NB4 (cell line): Measurements from ENCODE around the gene NETO2.

Experiments used
- POLR2A ChIP-seq: IDR thresholded peaks from 2 replicates; pipeline ENCODE4 v1.6.1; 2011; ENCODE audit warnings: mild to moderate bottlenecking; ENCODE audit not compliant: insufficient read length; ENCODE audit errors: extremely low read depth
- TF ChIP-seq, protein P1 (sequence below): IDR thresholded peaks from one replicate; pipeline ENCODE4 v1.5.1; 2012; ENCODE audit warnings: low read depth, low read length
- TF ChIP-seq, protein P2 (sequence below): IDR thresholded peaks from 2 replicates; pipeline ENCODE4 v1.6.1; 2011; ENCODE audit warnings: low read depth, low read length

DNA sequence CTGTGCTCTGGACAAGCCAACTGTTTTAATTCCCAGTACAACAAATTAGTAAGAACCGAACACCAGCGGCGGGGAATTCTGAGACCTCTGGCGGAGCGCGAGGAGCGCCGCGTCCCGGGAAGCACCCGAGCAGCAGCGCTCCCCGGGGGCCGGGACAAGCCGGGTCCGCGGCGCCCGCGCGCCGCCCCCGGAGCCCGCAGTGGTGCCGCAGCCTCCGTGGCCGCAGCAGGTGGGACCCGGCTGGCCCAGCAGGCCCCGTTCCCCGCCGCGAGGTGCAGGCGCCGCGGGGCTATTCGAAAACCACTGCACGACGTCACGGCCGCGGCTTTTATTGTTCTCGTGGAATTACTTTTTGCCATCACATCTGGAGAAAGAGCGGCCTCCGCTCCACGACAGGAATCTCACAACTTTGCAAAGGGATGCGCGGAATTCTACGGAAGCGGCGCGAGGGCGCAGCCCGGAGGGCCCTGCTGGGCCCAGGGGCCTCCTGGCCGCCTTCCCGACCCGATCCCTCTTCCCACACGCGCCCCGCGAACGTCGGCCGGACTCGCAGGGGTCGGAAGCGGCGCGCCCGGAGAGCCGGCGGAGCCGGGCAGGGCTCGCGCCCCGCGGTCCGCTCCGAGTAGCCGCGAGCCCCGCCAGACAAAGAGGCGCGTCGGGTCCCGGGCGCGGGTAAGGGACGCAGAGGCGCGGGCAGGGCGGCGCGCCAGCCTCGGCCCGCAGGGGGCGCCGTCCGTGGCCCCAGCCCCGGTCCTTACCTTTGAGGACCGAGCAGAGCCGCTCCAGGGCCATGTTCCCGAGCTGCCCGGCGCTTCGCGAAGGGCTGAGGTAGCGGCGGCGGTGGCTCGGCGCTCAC is 696 bp downstream of the NETO2 start:
- TF ChIP-seq, protein P1, sequence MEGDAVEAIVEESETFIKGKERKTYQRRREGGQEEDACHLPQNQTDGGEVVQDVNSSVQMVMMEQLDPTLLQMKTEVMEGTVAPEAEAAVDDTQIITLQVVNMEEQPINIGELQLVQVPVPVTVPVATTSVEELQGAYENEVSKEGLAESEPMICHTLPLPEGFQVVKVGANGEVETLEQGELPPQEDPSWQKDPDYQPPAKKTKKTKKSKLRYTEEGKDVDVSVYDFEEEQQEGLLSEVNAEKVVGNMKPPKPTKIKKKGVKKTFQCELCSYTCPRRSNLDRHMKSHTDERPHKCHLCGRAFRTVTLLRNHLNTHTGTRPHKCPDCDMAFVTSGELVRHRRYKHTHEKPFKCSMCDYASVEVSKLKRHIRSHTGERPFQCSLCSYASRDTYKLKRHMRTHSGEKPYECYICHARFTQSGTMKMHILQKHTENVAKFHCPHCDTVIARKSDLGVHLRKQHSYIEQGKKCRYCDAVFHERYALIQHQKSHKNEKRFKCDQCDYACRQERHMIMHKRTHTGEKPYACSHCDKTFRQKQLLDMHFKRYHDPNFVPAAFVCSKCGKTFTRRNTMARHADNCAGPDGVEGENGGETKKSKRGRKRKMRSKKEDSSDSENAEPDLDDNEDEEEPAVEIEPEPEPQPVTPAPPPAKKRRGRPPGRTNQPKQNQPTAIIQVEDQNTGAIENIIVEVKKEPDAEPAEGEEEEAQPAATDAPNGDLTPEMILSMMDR, result peak; percentile 64
- no peak for TF ChIP-seq POLR2A
- TF ChIP-seq, protein P2, sequence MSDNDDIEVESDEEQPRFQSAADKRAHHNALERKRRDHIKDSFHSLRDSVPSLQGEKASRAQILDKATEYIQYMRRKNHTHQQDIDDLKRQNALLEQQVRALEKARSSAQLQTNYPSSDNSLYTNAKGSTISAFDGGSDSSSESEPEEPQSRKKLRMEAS, result peak; percentile 39; the same call in 1 of the 2 replicates
